ENCODE measurements around the gene FBXO8. TPM values are rescaled to one million over a fixed set of nuclear protein-coding genes. Genes with fewer than 3 reads are reported as not detected.

Gene FBXO8
- total RNA-seq, 1 donor from 2014 or later, result 17.7 TPM

GRCh38 chr4:174193438-174194374 lies 89.8 kb downstream of the FBXO8 start:
- no peaks in the 10 kb centered on the region for H3K4me1 Mint-ChIP-seq (ENCODE audit: unreplicated experiment)
- no peak for TF ChIP-seq CTCF (conservative IDR thresholded peaks at IDR 0.05)
- no peak for DNase-seq (ENCODE audit: extremely low spot score, unreplicated experiment)
- H3K27me3 Mint-ChIP-seq, result peaks cover 14% of the 10 kb centered on the region
- H3K4me3 Mint-ChIP-seq, result no peak overlapping the region
- H3K9me3 Mint-ChIP-seq, result no peaks in the 10 kb centered on the region
- no peak overlapping the region for H3K27ac Mint-ChIP-seq
- no peaks in the 10 kb centered on the region for H3K36me3 Mint-ChIP-seq

GRCh38 chr4:174192943-174193342 lies 90.5 kb downstream of the FBXO8 start:
- H3K36me3 Mint-ChIP-seq, result no peaks in the 10 kb centered on the region
- no peaks in the 10 kb centered on the region for H3K9me3 Mint-ChIP-seq
- DNase-seq (ENCODE audit: extremely low spot score, unreplicated experiment), result no peak
- peaks cover 13% of the 10 kb centered on the region for H3K27me3 Mint-ChIP-seq
- H3K4me3 Mint-ChIP-seq, result no peak overlapping the region
- H3K27ac Mint-ChIP-seq, result no peak overlapping the region
- H3K4me1 Mint-ChIP-seq (ENCODE audit: unreplicated experiment), result no peaks in the 10 kb centered on the region
- TF ChIP-seq CTCF (conservative IDR thresholded peaks at IDR 0.05), result no peak

- no peak for TF ChIP-seq CTCF (conservative IDR thresholded peaks at IDR 0.05)
- no peaks in the 10 kb centered on the region for H3K9me3 Mint-ChIP-seq
- H3K36me3 Mint-ChIP-seq, result no peaks in the 10 kb centered on the region
- peaks cover 10% of the 10 kb centered on the region for H3K27me3 Mint-ChIP-seq
- no peaks in the 10 kb centered on the region for H3K4me1 Mint-ChIP-seq (ENCODE audit: unreplicated experiment)
- no peak overlapping the region for H3K4me3 Mint-ChIP-seq
- DNase-seq (ENCODE audit: extremely low spot score, unreplicated experiment), result no peak
- H3K27ac Mint-ChIP-seq, result no peak overlapping the region
Measured at GRCh38 chr4:174190832-174191500, 92.5 kb downstream of the FBXO8 start.

GRCh38 chr4:174189392-174190015 lies 94.0 kb downstream of the FBXO8 start:
- Mint-ChIP-seq H3K36me3 (no peaks in the 10 kb centered on the region), H3K4me1 (ENCODE audit: unreplicated experiment) (no peaks in the 10 kb centered on the region), H3K27ac (no peak overlapping the region), H3K27me3 (peaks cover 10% of the 10 kb centered on the region), H3K9me3 (no peaks in the 10 kb centered on the region), H3K4me3 (no peak overlapping the region)
- DNase-seq (ENCODE audit: extremely low spot score, unreplicated experiment), result no peak
- no peak for TF ChIP-seq CTCF (conservative IDR thresholded peaks at IDR 0.05)

Other genes with a start within 250 kb of the FBXO8 start
- 15.2 and 19.1 TPM in 2 replicates for gene CEP44, start 244 bp upstream of the FBXO8 start, total RNA-seq (ENCODE audit: low replicate concordance)
- 16.5 and 32.0 TPM in 2 replicates for gene HPGD, start 238.8 kb upstream of the FBXO8 start, total RNA-seq (ENCODE audit: low replicate concordance)

Data from type B pancreatic cell (in vitro differentiated cells).